GM19239 (cell line): ENCODE results near the gene RNU1-2.
"Not testable (repeated sequence)": the region's sequence is repeated elsewhere in the genome, so short reads cannot be mapped to it uniquely, and the experiment has no call there.

Source experiments
- DNase-seq: peaks from one replicate; pipeline ENCODE4 v3.0.0; 2011; ENCODE audit warnings: low spot score; ENCODE audit not compliant: insufficient read length
- FAIRE-seq: peaks from 2 replicates; lab custom pipeline; 2011; peaks lifted over from hg19 to GRCh38; lab: Jason Lieb, UNC

RNU1-2 gene

DNA sequence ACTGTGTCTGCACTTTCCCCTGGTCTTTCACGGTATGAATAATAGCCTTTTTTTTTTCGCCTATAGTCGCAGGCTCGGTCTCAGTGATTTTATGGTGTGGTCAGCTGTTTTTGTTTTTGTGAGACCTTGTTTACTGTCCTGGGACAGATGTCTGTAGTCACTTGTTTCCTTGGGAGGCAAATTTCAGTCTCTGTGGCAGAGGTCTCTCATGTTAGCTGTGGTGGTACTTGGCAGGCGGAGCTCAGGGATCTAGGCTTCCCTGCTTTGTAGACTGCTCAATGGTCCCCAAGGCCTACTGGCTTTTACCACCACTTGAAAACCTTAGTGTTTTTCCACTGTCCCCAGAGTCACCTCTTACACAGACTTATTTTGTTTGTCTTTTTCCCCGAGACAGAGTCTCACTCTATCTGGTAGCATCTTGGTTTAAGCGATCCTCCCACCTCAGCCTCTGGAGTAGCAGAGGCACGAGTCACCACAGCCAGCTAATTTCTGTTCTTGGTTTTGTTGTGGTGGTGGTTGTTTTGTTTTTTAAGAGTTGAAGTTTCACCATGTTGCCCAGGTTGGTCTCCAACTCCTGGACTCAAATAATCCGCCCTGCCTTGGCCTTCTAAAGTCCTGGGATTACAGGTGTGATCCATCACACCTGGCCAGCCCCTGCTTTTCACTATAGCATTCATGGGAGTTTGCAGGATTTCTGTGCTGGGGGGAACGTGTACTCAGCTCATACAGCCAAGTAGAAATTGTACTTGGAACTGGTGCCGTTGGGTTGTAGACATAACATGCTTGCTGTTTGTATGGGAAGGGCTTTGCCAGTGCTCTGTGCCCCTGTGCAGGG, 10.3 kb downstream of the RNU1-2 start:
- no peak for FAIRE-seq
- DNase-seq = no peak

- DNase-seq (no peak), FAIRE-seq (no peak)
These were observed 11.1 kb downstream of the RNU1-2 start for GRCh38 chr1:16906873-16907272.

DNA sequence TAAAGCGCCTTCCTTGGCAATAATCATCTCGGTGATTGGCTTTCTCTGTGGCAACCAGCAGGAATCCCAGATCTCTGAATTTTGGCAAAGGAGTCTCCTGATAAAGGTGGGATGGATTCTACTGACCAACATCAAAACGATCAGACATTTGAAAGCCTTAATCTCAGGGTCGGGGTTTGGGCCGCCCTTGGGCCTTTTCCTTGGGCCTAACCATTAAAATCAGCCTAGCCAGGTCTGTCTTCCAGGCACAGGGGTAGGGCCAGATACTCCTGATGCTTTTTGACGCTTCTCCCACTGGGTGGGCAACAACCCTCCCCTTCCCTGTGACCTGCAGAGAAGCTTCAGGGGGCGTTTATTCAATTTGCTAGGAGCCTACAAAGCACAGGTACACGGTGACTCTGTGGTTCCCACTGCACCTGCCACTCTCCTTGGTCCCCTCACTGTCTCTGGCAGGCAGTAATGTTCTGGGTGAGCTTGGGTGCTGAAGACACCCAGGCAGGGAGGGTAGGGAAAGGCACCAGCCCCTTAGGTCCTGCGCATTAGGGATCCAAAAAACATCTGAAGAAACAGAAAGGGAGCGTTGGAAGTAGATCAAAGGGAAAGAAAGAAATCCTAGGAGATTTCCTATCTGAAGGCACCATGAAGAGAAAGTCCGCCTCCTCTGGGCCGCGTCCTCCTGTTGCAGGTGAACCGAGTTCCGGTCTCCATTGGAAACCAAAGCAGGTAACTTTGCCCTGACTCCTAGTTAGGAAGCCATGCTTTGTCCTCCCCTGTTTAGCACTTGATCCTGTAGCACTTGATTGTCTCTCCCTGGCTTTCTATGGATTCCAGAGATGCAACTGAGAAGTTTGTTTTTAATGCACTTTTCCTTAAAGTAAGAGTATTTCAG, 12.3 kb downstream of the RNU1-2 start:
- FAIRE-seq (no peak), DNase-seq (no peak)

DNA sequence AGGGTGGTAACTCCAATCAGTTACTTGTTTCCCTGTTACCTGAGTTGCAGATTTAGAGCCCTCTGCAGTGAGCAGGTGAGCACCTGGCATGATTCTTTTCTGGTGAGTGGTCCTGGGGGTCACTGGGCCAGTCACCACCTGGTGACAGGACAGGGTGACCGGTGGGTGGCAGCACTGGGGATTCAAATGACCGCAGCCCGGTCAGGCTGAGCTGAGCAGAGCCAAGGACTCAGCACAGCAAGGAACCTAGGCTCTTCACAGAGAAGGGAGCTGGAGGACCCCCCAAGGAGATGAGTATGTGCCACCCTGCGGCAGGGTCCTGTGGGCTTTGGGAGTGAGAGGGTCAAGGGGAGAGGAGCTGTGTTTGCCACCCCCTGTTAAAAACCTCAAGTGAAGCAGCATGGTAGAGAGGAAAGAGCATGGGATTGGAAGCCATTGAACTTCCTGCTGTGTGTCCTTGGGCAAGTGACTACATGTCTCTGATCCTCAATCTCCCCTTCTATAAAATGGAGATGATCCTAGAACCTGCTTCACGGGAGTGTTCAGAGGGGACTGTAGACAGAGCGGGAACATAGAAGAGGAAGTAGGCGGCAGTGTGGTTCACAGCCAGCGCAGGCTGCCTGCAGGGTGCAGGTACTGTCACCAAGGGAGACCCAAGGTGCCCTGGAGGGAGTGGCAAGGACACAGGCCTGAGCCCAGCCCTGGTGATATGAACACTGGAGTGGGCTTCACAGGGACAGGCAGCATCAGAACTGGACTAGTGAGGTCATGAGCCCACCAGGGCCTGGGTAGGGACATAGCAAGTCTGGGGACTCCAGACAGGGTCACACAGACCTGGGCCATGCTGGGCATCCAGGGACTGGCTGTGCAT, 16.3 kb downstream of the RNU1-2 start:
- not testable (repeated sequence) for DNase-seq
- peak; percentile 79 for FAIRE-seq

DNA sequence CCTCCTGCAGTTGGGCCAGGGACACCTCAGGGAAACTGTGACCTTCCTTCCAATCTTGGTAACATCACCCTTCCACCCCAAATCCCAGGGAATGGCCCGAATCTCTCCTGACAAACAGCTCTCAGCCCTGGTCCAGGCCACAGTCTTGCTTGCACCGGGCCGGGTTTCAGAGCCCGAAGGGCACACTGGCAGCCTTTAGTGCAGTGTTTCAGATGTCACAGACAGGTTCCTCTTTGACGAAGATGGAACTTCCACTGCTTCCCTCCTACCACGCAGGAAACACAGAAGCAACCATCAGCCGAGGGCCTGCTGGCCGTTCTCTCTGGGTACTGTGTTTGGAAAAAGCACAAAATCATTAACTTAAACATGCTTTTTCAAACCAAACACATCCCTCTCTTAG, 17.0 kb downstream of the RNU1-2 start:
- FAIRE-seq = peak; percentile 44
- DNase-seq = not testable (repeated sequence)

GRCh38 chr1:16913181-16913832, 17.5 kb downstream of the RNU1-2 start:
- DNase-seq (no peak), FAIRE-seq (peak; percentile 21)

DNA sequence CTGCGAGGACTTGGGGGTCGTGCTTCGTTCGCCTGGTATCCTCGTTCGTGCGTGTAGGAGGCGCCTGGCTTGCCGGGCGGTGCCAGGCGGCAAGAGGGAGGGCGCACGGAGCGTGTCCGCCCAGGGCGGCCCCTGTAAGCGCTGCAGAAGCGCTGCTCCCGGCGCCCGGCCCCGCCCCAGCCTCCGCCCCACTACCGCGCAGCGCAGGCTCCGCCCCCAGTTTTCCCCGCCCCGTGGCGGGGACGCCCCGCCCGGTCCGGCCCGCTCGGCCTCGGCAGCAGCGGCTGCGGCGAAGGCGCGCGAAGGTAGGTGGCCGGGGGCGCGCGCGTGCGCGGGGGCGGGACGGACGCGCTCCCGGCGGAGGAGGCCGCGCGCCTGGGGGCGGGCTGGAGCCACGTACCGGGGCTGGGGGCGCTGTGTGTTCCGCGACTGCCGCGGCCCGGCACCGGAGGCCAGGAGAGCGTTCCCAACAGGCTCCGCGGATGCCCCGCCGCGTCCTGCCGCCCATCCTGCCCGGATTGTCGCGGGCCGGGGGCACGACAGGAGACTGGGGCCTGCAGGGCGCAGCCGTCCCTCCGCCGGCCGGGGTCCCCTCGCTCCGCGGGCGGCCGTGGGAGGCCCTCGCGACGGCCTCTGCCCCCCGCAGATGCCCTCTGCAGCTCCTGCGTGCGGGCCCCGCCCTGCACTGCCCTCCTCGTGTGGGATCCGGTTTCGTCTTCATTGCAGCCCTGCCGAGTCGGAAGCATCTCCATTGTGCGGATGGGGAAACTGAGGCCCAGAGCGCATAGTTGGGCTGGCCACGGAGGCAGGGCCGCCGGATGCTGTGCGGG, 18.3 kb downstream of the RNU1-2 start:
- peak; percentile 93 for FAIRE-seq
- DNase-seq = peak; percentile 100

- not testable (repeated sequence) for DNase-seq, FAIRE-seq
These were observed 19.3 kb downstream of the RNU1-2 start for GRCh38 chr1:16914928-16915626.

- DNase-seq = no peak
- FAIRE-seq = no peak
These were observed 19.8 kb downstream of the RNU1-2 start for GRCh38 chr1:16915627-16915973.

DNA sequence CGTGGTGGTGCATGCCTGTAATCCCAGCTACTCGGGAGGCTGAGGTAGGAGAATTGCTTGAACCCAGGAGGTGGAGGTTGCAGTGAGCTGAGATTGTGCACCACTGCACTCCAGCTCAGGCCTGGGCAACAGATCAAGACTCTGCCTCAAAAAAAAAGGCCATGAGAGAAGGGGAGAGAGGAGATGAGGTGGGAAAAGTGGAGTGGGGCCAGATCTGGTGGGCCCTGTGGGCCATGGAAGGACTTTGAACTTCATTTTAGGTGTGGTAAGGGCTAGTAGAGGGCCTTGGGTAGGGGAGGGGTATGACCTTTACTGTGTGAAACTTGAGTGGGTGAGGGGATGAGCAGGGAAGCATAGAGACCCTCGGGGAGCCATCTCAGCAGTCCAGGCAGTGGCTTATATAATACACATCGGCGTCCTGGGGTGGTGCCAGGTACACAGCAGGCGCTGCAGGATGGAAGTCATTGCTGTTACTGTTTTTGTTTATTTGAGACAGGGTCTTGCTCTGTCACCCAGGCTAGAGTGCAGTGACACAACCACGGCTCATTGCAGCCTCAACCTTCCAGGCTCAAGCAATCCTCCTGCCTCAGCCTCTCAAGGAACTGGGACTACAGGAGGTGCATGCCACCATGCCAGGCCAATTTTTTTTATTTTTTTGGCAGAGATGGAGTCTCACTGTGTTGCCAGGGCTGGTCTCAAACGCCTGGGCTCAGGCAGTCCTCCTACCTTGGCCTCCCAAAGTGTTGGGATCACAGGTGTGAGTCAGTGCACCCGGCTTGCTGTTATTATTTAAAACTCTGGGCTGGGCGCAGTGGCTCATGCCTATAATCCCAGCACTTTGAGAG, 20.5 kb downstream of the RNU1-2 start:
- not testable (repeated sequence) for FAIRE-seq, DNase-seq

DNA sequence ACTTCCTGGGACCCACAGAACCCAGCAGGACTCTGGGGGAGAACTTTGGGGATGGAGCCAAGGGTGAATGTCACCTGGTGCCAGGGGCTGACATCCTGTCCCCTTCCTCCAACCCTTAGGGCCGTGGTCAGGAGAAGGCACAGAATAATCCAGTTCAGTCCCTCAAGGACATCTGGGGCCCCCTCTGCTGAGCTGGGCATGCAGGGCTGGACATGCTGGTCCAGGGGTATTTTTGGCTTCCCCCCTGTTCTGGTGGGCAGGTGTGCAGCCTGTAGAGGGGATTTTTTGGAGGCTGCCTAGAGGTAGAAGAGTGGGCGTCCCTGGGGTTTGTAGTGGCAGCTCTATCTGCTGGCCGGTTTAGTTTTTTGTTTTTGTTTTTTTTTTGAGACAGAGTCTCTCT, 22.6 kb downstream of the RNU1-2 start:
- DNase-seq (no peak), FAIRE-seq (no peak)

GRCh38 chr1:16918936-16919665, 23.3 kb downstream of the RNU1-2 start:
- not testable (repeated sequence) for DNase-seq
- FAIRE-seq = peak; percentile 39

DNA sequence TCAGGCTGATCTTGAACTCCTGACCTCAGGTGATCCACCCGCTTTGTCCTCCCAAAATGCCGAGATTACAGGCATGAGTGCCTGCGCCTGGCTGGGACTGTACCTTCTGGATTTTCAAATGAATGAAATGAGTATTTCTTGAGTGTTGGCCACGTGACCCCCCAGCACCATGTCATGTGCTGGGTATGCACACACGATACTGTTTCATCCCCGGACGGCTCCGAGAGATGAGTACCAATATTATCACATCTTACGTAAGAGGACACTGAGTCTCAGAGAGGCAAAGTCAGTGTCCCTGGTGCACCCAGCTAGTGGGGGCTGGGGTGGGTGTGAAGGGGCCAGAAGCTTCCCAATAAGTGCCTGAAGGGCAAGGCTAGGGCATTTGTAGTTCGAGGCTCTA, 25.2 kb downstream of the RNU1-2 start:
- no peak for DNase-seq
- no peak for FAIRE-seq

DNA sequence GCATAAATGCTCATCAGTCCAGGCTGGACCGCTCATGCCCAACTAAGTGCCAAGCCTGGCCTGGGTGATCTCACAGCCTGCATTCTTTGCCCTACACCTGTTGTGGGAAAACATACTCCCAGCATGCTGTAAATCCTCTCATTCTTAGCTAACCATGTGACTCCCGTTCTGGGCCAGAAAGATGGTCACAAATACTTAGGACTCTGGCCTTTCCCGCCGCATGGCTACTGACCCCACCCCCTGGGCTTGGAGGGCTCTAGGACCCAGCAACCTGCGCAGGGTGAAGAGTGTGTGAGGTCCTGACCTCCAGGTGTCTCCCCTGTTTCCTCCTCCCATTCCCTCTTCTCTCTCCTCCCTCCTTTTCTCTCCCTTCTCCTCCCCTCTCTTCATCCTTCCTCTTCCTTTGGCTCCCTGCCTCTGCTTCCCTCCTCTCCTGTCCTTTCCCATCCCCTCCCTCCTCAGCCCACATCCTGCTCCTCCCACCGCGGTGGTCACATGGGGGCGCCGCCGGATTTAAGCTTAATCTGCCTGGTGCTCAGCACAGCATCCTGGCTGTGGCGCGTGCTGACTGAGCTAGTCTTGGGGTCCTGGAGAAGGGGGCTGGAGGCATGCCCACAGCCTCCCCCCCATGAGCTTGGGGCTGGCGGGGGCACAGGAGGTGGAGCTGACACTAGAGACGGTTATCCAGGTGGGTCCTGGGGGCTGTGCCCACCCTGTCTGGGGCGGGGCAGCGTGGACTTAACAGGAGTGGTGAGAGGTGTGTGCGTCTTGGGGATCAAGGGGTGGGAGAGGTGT, 25.8 kb downstream of the RNU1-2 start, which contains the start of gene CROCC:
Gene CROCC, plus strand, starts transcription at position 541 of the 795 bp plus-strand sequence. Its CDS starts 88 bp downstream, at position 629.
- no peak for DNase-seq
- FAIRE-seq = peak; percentile 82

DNA sequence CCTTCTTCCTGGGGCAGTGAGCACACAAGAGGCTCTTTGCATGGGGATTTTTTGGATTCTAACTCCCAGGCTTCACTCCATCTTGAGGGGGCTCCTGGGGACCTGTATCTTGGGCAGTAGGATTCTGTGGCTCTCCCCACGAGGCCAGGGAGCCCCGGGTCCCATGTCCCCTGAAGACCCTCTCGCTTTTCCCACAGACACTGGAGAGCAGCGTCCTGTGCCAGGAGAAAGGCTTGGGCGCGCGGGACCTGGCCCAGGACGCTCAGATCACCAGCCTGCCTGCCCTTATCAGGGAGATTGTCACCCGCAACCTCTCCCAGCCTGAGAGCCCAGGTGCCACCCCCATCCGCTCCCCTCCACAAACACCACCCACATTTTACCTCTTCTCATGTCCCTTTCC, 26.7 kb downstream of the RNU1-2 start:
- no peak for FAIRE-seq
- no peak for DNase-seq

DNA sequence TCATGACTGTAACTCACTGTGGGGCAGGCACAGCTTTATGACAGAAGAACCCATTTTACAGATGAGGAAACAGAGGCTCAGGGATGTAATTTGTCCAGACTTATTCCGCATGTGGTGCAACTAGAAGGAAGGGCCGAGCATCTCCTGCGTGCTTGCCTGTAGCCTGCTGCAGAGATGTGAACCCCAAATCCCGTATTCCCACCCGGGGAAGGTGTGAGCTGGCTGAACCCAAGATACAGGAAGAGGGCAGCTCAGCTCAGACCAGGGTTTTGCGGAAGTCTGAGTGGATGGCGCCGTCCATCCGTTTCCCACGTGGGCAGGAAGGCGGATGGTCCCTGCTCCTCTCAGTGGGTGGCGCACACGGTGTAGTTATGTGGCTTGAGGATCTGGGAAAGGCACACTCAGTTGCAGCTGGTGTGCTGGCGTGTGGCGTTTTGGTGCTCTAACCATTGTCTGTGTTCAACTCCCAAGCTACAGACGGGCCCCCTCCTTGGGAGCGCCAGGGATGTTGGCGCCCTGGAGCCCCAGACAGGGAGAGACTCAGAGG, 27.2 kb downstream of the RNU1-2 start:
- FAIRE-seq = no peak
- no peak for DNase-seq
